Heart right ventricle (tissue), 16 donors: Measurements from ENCODE around the gene CACNA1E. TPM values are rescaled to one million over a fixed set of nuclear protein-coding genes. Genes with fewer than 3 reads are reported as not detected.

Experiments used
- ATAC-seq, 8 donors: fragments of 200-7000 bp; cut with Tn5 transposase; one replicate each; pipeline ENCODE4 v1.9.1; 2020; ENCODE audit warnings: mild to moderate bottlenecking in 8 of 8, moderate library complexity in 8 of 8, moderate number of reproducible peaks in 1 of 8
- DNase-seq, 2 donors: peaks; one replicate each; pipeline ENCODE4 v3.0.0-alpha.2; 2020
- H3K27ac ChIP-seq, 10 donors: fragments of 200-600 bp; sonication (generic) in 2 of 10; one replicate each; pipeline versions ENCODE4 v1.5.0 to v1.8.0; 2020 to 2022; ENCODE audit warnings: mild to moderate bottlenecking in 3 of 10
- H3K27me3 ChIP-seq, 7 donors: fragments of 200-600 bp; one replicate each; pipeline ENCODE4 v1.8.0; 2021 to 2022; ENCODE audit warnings: mild to moderate bottlenecking in 2 of 7
- H3K36me3 ChIP-seq, 9 donors: fragments of 200-600 bp; sonication (generic) in 1 of 9; one replicate each; pipeline versions ENCODE4 v1.5.0 to v1.8.0; 2020 to 2022; ENCODE audit warnings: mild to moderate bottlenecking in 2 of 9
- H3K4me1 ChIP-seq, 9 donors: fragments of 200-600 bp; sonication (generic) in 1 of 9; one replicate each; pipeline versions ENCODE4 v1.5.0 to v1.8.0; 2020 to 2022; ENCODE audit warnings: mild to moderate bottlenecking in 4 of 9
- H3K4me3 ChIP-seq, 10 donors: fragments of 200-600 bp; sonication (generic) in 2 of 10; one replicate each; pipeline versions ENCODE4 v1.5.0 to v1.8.0; 2020 to 2022; ENCODE audit warnings: mild to moderate bottlenecking in 7 of 10, moderate library complexity in 2 of 10
- H3K9me3 ChIP-seq, 11 donors: fragments of 200-600 bp in 10 of 11; sonication (generic) in 2 of 11; one replicate each; pipeline versions ENCODE4 v1.5.0 to v1.8.0; 2013 to 2022; ENCODE audit warnings: mild to moderate bottlenecking in 2 of 11, control low read depth in 1 of 11, moderate library complexity in 1 of 11
- WGBS, 2 donors: extraction: QIAGEN DNeasy Blood & Tissue Kit; methylation state at CpG; one replicate each; pipeline ENCODE4 v1.1.7; 2013; ENCODE audit warnings: inconsistent platforms in 1 of 2; 5-methylcytosine and 5-hydroxymethylcytosine counted together
- intact Hi-C, 10 donors: fragments of 100-400 bp; cut with DNase I; formaldehyde crosslinking; loops; one replicate each; pipeline versions ENCODE4 v1.11.1 to v1.14.2; 2022
- polyA plus RNA-seq, 2 donors: library from polyadenylated mRNA; stranded (reverse); fragments of 200-250 nt; gene quantifications; one replicate each; pipeline ENCODE4 v1.2.3, GENCODE V29; 2013
- total RNA-seq, 10 donors: library from RNA; stranded (reverse); fragmentation: NEBNext Ultra II Directional in 3 of 10; extraction: Animal tissue kit (Norgen Biotek cat#: 25700) in 3 of 10; gene quantifications; one replicate each; pipeline versions ENCODE4 v1.2.1 to v1.2.4, GENCODE V29; 2021 to 2023
- TF ChIP-seq, protein P1 (sequence below), 9 donors: fragments of 200-600 bp; sonication (generic) in 2 of 9; IDR thresholded peaks; one replicate each; pipeline versions ENCODE4 v1.5.0 to v1.8.0; 2021 to 2022; ENCODE audit warnings: antibody characterized with exemption in 9 of 9, mild to moderate bottlenecking in 5 of 9, moderate library complexity in 1 of 9
- donor health status: Arrhythmogenic right ventricular cardiomyopathy.
- donor health status: ischemic (EF 13 %, LVEDD 7.1; RV severe dilation, severe dysfunction).
- donor health status: healthy with polysubstance abuse.
- donor health status: DM: no; HTN: yes; CAD: no.
- donor health status: DM: no; HTN: no; CAD: no.
- donor health status: ischemic (EF 25% LVEDD 6.9; RV normal size, moderate dysfunction).
- donor health status: ischemic (EF 25% LVEDD 5.7; RV mildly dilated, moderate dysfunction).
- donor health status: healthy.
- donor health status: DM: yes; HTN: yes; CAD: no.
- donor health status: Ischemic cardiomyopathy.
- donor health status: ischemic (EF 35%, LVEDD 5.7; RV mildly dilated, moderate dysfunction).
- donor health status: nonischemic (EF 11% LVEDD 7.7; RV severe dilation, severe dysfunction).
- donor health status: DM: yes; HTN: yes; CAD: no.
- donor health status: PGD.
- donor health status: ischemic (EF 29% LVEDD 5.4; RV normal size, mild dysfunction).
- donor health status: nonischemic (EF 23%, LVEDD 6.1; RV moderate dilation, normal function).

Gene CACNA1E
- total and polyA plus RNA-seq, 12 donors, result 0.04 to 21.7 (median 0.71) TPM

DNA sequence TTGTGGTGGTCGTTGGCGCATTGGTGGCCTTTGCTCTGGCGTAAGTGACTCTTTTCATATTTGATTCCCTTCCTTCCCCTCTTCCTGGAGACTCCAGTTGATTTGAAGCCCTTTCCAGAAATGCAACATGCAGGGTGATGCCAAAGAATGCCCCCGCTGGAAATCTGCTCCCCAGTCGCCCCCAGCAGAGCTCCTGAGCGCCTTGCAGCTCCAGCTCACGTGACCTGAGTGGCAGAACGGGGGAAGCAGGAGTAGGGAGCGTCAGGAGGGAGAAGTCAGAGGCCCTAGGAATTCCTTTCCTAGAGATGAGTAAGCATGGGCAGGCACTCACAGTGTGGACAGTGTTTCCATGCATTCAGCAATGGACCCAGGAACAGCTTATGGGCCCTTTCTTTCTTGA, 255.9 kb downstream of the CACNA1E start:
- 64 to 69% methylated on average over 9 of the region's 9 CpGs for WGBS, 2 donors
- Histone ChIP-seq H3K9me3 (no peaks in the 10 kb centered on the region), H3K4me1 (peaks cover 0 to 9% (median 0%) of the 10 kb centered on the region in 9 donors), H3K4me3 (no peak overlapping the region), H3K36me3 (no peaks in the 10 kb centered on the region), H3K27ac (no peak overlapping the region), H3K27me3 (peaks cover 0 to 19% (median 0%) of the 10 kb centered on the region in 7 donors)
- DNase-seq (no peak), ATAC-seq (no peak)
- intact Hi-C loops, result no loop called here
- TF ChIP-seq, protein P1, sequence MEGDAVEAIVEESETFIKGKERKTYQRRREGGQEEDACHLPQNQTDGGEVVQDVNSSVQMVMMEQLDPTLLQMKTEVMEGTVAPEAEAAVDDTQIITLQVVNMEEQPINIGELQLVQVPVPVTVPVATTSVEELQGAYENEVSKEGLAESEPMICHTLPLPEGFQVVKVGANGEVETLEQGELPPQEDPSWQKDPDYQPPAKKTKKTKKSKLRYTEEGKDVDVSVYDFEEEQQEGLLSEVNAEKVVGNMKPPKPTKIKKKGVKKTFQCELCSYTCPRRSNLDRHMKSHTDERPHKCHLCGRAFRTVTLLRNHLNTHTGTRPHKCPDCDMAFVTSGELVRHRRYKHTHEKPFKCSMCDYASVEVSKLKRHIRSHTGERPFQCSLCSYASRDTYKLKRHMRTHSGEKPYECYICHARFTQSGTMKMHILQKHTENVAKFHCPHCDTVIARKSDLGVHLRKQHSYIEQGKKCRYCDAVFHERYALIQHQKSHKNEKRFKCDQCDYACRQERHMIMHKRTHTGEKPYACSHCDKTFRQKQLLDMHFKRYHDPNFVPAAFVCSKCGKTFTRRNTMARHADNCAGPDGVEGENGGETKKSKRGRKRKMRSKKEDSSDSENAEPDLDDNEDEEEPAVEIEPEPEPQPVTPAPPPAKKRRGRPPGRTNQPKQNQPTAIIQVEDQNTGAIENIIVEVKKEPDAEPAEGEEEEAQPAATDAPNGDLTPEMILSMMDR (IDR thresholded peaks at IDR 0.05), result no peak

DNA sequence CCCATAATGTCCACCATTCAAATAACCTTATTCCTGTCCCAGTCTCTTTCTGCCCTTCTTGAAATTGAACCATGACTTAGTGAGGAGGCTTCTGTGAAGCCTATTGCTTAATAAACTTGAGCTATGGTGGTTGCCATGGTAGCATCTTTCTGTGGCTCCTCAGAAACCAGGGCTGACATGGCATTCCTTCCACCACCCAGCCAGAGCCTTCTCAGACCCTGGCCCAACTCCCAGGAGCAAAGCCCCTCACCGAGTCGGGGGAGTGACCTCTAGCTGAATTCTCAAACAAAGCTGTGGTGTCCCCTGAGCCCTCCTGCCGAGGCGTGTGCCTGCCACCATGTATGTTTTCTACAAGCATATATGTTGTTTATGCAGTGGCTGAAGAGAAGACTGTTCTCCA, 259.1 kb downstream of the CACNA1E start:
- H3K36me3 ChIP-seq, result no peaks in the 10 kb centered on the region
- peaks cover 0 to 4% (median 0%) of the 10 kb centered on the region in 7 donors for H3K27me3 ChIP-seq
- H3K4me1 ChIP-seq, result peaks cover 0 to 12% (median 0%) of the 10 kb centered on the region in 9 donors
- 48 to 63% methylated on average over 4 of the region's 4 CpGs for WGBS, 2 donors
- no peak overlapping the region for H3K4me3 ChIP-seq
- ATAC-seq, result no peak
- TF ChIP-seq, protein P1 (IDR thresholded peaks at IDR 0.05), result no peak
- no peak overlapping the region for H3K27ac ChIP-seq
- DNase-seq, result no peak
- no peaks in the 10 kb centered on the region for H3K9me3 ChIP-seq
- intact Hi-C loops, result no loop called here

DNA sequence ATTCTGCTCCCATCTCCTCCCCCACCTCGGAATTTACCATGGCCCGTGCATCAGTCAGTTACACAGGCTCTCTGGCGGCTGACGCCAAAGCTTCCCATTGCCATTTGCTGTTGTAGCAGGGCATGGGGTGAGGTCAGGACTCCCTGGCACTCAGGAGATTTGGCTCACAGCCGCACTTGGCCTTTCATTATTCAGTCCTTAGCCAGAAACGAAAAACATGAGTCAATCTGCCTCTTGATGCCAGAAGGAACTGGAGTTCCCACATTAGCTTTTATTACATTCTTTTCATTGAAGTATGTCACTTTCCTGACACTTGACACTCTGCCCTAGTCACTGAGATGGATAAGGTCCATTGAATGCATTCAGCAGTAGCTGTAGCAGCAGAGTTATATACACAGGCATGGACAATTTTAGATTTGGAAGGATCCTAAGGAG, 260.6 kb downstream of the CACNA1E start:
- DNase-seq, result peak in 1 of 2 donors; percentile 51
- TF ChIP-seq, protein P1 (IDR thresholded peaks at IDR 0.05), result no peak
- no peaks in the 10 kb centered on the region for H3K9me3 ChIP-seq
- no peaks in the 10 kb centered on the region for H3K36me3 ChIP-seq
- H3K4me3 ChIP-seq, result no peak overlapping the region
- 68 to 69% methylated on average over 6 of the region's 6 CpGs for WGBS, 2 donors
- H3K27ac ChIP-seq, result no peak overlapping the region
- no peaks in the 10 kb centered on the region for H3K27me3 ChIP-seq
- intact Hi-C loops, result no loop called here
- peaks cover 0 to 12% (median 0%) of the 10 kb centered on the region in 9 donors for H3K4me1 ChIP-seq
- peak in 3 of 8 donors; percentile 21 to 93 (median 55) for ATAC-seq

DNA sequence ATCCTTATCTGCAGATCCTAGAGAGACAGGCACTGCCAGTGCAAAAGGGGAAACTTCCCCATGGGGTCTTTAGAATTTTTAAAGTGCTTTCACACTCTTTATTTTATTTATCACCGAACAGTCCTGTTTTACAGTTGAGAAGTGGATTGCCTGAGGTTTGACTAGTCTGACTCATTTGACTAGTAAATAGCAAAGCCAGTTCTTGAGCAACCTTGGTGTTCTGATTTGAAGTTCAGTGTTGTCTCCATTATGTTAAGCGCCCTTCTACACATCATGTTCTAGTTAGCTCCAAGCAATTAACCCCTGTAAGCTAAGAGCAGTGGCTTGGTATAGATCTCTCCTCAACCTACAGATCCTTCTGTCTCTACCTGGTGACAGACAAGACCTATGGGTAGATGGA, 262.9 kb downstream of the CACNA1E start:
- Histone ChIP-seq H3K36me3 (no peaks in the 10 kb centered on the region), H3K9me3 (no peaks in the 10 kb centered on the region), H3K27me3 (no peaks in the 10 kb centered on the region), H3K27ac (no peak overlapping the region), H3K4me3 (no peak overlapping the region), H3K4me1 (peaks cover 0 to 4% (median 0%) of the 10 kb centered on the region in 9 donors)
- ATAC-seq (no peak), DNase-seq (no peak)
- intact Hi-C loops, result no loop called here
- 81 to 83% methylated on average over 2 of the region's 2 CpGs for WGBS, 2 donors
- TF ChIP-seq, protein P1 (IDR thresholded peaks at IDR 0.05), result no peak
